Fibroblast of peridontal ligament (primary cell): ENCODE data around the gene RBSN.

ENCODE experiments used
- DNase-seq: peaks from one replicate; pipeline ENCODE4 v3.0.0-alpha.2; 2010; ENCODE audit errors: extremely low read depth

RBSN gene

DNA sequence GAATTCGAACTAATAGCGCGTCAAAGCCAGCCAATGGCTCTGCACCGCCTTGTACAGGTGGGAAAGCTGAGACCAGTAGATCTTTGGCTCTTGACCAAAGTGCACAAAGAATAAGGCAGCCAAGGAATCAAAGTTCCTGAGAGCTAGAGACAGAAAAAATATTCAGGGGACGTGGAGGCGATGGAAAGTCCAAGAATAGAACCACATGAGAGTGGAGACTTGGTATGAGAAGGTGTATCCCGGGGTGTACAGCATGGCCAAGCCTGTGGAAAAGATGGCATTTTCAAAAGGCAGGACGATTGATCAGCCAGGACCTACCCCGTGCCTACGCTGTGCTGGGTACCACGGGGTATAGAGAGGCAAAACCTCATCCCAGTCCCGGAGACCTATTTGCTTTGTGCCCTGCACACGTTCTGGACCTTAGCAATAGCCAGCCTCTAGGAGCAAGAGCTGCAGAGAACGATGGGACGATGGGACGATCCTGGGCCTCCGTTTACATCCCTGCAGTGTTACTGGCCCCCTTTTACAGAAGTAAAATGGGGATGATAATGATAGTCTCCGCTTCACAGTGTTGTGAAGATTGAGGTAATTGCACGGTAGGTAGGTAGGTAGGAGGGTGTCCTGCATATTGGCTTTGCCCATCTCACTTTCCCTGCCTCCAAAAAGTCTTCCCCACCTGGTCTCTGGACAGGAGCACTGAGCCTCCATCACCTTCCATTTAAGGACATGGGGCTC, 583 bp upstream of the RBSN start:
- no peak for DNase-seq

DNA sequence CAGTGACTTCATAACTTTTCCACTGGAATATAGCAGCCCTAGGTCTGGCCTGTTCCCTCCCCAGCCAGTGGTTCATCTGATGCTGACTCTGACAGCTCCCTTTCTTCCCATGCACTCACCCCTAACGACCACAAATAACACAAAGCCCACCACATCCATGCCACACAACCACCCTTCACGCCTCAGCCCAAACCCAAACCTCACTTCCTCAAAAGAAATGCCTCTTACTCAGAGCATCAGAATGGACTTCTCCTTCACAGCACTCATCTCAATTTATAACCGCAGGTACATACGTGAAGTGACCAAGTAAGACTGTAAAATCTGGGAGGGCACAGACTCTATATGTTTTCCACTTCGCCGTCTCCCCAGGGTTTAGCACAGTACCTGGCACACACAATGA, 1.1 kb downstream of the RBSN start:
- DNase-seq, result peak; percentile 14

- DNase-seq, result no peak
These were observed 2.9 kb downstream of the RBSN start for GRCh38 chr3:15096046-15096445.

DNA sequence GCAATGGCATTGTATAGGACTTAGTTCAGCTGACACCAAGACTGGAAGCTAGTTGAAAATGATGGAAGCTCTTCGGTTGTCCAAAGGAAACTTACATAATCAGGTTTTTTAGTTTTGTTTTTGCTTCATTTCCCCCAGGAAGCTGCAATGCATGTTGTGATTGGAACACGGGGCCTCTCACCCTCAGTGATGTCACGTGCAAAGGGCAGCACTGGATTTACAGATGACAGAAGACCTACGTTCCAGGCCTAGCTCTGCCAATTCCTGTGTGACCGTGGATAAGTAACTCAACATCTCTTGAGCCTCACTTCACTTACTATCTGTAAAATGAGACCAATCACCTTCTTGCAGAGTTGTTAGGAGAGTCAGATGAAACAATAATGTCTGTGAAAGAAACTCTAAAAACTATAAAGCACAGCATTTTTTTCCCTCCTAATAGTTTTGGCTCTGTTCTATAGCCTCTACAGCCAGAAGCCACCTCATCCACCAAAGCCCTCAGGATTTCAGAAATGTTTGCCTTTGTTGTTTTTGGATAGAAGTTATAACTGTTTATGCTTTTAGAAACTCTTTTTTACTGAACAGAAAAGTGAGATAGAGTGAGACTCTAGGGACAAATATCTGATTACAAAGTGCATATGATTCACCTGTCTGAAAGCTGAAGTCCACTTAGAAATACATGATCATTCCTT, 4.6 kb downstream of the RBSN start:
- no peak for DNase-seq

DNA sequence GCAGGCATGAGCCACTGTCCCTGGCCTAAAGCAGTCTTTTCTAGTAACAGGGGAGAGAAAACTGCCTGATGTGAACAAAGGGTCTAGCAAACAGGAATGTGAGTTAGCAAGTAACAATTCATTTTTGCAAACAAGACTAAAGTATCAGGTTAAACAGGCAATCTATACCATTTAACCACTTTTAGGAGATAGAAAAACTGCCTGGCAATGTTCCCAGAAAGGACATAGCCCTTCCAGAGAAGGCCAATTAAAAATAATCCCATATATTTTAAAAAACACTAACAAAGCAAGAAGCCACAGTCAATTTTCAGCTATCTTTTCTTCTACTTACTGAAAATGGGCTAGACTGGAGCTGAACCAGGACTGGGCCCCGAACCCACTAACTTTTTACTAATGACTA, 6.3 kb downstream of the RBSN start:
- no peak for DNase-seq

DNA sequence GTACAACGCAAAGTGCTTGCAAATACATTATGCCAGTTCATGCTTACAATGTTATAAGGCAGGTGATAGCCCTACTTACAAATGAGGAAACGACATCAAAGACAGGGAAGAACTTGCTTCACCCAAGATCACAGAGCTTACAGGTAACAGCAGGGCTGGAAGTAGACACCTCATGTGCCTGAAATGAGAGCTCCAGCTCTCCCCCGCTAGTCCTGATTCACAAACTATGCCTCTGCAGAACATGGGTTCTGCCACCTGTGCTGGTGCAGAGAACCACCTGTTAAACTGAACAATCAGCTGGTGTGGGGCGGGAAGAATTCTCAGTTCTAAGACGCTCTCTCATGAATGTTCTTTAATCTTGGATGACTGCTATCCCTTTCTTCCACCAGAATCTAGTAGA, 7.4 kb downstream of the RBSN start:
- DNase-seq, result no peak

- DNase-seq, result no peak
These were observed 9.7 kb downstream of the RBSN start for GRCh38 chr3:15089201-15089600.

GRCh38 chr3:15086699-15087098, 12.2 kb downstream of the RBSN start:
- no peak for DNase-seq

DNA sequence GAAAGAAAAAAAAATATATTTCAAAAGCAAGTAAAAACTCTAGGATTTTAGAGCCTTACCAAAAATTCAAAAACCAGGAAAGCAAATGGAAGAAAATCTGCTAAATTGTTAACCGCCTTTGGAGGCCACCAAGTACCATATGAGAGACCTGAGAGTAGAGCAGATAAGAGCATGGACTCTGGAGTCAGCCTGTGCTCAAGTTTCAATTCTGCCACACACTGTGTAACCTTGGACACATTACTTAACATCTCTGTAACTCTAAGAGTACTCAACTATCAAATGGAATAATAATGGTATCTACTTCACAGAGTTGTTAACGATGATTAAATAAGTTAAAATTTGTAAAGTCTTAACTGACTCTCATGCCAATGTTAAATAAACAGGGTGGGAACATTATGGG, 12.7 kb downstream of the RBSN start:
- no peak for DNase-seq

GRCh38 chr3:15083252-15083651, 15.7 kb downstream of the RBSN start:
- no peak for DNase-seq

DNA sequence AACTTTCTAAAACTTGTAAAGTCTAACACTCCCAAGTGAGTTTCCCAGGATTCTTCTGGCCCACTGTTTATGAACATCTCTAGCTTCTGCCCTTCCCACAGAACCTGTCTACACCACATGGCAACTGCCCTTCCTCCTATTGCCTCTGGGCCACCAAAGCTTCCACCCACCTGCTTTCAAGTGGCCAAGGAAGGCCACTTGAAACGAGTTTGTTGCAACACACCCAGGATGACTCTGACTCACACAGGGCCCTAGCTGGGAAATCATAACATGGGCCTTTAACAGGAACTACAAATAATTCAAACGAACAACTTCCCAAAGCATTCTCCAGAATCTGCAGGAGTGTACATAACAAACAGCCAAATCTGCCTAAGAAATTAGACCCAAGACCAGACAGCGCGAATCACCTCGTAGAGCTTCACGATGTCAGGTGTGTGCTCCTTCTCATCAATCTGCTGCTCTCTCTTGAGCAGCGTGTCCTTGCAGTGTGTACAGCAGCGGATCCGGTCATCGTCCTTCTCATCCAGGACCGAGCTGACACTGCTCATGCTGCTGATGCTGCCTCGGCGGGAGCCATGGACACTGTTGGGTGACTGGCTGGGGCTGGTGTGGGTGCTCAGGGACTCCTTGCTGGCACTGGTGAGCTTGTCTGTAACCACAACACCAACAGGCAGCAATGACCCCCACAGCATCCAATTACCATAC, 16.8 kb downstream of the RBSN start:
- DNase-seq, result no peak

- DNase-seq, result peak; percentile 41
These were observed 19.9 kb downstream of the RBSN start for GRCh38 chr3:15079091-15079490.

DNA sequence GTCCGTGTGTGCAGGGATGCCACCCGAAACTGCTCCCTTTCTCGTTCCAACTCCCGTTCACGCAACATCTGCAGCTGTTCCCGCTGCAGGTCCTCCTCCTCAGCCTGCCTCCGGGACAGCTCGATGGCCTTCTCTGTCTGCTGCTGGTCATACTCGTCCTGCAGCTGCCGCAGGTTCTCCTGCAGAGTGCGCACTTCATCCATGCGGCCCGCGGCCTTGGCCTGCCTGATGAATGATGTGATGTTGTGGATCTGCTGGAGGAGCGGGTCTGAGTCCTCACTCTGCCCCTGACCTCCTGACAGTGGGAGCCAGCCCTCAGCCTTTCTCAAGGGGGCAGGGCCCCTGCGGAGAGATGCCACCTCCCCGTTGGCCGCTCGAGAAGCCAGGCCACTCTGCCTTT, 24.4 kb downstream of the RBSN start:
- no peak for DNase-seq

DNA sequence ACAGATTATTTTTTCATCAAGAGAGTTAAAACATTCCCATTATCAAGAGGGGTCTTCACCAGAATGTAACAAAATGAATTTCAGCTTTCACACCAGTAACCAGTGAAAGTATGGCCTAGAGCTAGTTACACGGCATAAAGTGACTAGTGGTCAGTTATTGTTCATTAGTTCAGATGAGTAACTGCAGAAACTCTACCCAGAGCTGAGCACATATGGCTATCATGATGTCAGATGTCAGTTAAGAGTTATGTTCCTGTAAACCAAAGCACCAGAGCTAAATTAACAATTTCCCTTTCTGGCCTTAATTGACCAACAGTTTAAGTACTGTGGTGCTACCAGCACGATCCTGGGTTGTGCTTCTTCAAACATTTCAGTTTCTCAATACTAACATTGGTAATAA, 27.2 kb downstream of the RBSN start:
- DNase-seq, result no peak

GRCh38 chr3:15069441-15069840, 29.5 kb downstream of the RBSN start:
- no peak for DNase-seq

DNA sequence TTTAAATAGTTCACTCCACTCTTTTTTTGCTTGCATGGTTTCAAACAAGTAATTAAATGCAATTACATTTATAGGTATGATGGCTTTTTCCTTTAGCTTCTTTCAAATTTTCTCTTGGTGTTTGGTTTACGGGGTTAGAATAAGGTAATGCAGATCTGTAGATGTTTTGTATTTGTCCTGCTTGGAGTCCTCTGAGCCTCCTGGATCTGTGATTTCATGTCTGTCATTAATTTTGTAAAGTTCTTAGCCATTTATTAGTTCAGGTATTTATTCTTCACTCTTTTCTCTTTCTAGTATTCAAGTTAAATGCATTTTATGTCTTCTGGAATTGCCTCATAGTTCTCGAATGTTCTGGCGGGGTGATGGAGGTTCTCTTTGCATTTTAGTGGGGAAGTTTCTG, 32.5 kb downstream of the RBSN start:
- no peak for DNase-seq

- DNase-seq, result no peak
These were observed 33.4 kb downstream of the RBSN start for GRCh38 chr3:15065550-15066007.

- peak; percentile 88 for DNase-seq
These were observed 34.0 kb downstream of the RBSN start, which contains the start of gene MRPS25 for GRCh38 chr3:15064835-15065549. MRPS25 (minus strand) TSS chr3:15065315; CDS start chr3:15065194, 121 bp downstream.

DNA sequence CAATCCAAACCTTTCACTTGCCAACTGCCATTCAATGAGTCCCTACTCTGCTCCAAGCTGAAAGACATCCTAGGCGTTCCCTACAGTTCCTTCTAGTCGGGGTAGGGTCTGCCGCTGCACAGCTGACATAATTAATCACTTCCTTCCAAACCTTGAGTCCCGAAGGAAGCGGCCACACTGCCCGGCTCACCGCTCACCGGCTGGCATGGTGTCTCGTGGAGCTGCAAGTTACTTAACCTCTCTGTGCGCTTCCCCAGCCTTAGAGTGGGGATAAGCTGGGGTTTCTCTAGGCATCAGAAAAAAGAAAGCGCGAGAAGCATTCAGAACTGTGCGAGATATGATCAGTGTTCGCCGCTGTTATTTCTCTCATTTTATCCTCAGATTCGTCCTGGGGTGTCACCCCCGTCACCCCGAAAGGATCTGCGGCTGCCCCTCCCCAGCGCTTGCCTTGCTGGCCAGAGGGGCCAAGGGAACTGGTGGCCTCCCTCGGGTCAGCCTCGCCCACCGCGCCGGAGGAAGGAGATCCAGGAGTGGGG, 34.6 kb downstream of the RBSN start:
- peak; percentile 30 for DNase-seq

DNA sequence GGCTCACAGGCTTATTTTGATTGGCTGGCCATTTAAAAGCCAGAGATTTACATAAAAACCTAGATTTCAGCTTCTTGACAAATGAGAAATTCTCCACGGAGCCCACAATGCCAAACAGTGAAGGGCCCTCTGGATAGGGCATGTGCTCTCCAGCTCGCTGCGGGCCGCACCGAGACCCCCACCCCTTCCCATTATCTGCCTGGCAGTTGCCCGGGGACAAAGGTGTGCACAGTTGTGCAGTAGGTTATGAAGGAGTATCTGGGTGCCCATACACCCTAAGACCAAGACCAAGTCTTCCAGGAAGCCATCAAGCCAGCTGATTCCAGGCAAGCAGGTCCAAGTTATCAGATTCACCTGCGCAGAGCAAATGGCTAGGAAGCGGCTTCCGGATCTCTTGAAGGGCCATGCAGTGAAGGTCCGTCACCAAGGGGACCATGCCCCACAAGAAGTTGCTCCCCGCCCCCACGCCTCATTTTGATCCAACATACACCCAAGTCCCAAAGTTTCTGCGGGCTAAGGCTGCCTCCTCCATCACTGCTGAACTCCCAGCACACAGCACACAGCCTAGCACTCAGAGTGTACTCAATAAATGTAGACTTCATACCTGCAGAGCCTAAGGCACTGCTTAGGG, 35.2 kb downstream of the RBSN start:
- no peak for DNase-seq

DNA sequence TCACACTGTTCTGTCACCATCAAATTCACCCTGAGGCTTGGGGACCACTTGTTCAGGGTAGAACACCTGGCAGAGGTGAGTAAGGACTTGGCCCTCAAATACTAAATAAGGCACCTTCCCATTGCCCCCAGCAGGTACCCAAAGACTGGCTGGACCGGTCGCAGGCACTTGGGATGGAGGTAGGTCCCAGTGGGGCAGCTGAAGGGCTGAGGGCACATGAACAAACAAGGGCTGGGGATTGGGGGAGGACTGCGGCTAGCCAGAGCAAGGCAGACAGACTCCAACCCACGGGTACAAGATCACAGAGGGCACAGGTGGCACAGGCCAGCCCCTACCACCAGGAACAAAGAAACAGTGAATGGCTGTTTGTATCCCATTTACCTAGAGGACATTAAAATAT, 35.7 kb downstream of the RBSN start:
- no peak for DNase-seq
